Measurements from ENCODE around the gene SHISA7.
"Not testable (repeated sequence)": the region's sequence is repeated elsewhere in the genome, so short reads cannot be mapped to it uniquely, and the experiment has no call there.

Gene SHISA7

DNA sequence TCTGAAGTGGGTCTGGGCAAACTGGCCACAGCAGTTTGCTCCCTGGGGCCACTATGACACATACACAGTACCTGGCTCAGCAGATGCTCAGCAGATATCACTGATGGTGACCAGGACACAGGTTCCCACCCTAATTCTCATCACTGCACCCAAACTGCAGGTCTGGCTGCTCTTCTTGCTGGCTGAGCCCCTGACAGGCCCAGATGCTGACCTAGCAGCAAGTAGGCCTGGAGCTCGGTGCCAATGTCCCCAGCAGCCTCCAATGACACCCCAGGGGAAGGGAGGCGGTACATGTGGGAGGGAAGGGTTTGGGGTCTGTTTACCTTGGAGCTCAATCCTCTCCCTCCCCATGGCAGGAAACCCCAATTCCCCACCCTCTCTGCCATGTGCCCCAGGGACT lies 40.6 kb downstream of the SHISA7 start (continued):
- TF ChIP-seq, protein P1, sequence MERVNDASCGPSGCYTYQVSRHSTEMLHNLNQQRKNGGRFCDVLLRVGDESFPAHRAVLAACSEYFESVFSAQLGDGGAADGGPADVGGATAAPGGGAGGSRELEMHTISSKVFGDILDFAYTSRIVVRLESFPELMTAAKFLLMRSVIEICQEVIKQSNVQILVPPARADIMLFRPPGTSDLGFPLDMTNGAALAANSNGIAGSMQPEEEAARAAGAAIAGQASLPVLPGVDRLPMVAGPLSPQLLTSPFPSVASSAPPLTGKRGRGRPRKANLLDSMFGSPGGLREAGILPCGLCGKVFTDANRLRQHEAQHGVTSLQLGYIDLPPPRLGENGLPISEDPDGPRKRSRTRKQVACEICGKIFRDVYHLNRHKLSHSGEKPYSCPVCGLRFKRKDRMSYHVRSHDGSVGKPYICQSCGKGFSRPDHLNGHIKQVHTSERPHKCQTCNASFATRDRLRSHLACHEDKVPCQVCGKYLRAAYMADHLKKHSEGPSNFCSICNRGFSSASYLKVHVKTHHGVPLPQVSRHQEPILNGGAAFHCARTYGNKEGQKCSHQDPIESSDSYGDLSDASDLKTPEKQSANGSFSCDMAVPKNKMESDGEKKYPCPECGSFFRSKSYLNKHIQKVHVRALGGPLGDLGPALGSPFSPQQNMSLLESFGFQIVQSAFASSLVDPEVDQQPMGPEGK (CRISPR knock-in tag; IDR thresholded peaks at IDR 0.05; ENCODE audit: borderline replicate concordance), result no peak
- TF ChIP-seq TCF4 (CRISPR knock-in tag; IDR thresholded peaks at IDR 0.05; ENCODE audit: borderline replicate concordance) (no peak), ARNTL (CRISPR knock-in tag; IDR thresholded peaks at IDR 0.05; ENCODE audit: borderline replicate concordance, low read depth) (no peak), TOX (CRISPR knock-in tag; IDR thresholded peaks at IDR 0.05; ENCODE audit: borderline replicate concordance) (no peak)

DNA sequence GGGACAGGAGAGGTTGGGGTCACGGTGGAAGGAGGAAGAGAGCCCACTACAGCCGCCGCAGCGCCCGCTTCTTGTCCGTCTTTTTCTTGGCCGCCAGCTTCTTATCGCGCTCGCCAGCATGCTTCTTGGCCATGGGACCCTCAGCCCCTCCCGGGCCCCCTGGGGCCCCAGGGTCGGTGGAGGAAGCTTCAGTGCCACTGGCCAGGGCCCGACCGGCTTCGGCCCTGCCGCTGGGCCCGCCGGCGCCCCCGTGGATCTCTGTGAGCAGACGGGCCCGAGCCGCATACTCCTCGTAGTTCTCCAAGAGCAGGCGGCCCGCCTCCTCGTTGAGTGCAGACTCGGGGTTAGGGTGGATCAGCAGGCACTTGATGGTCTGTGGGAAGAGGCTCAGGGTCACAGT lies 41.7 kb downstream of the SHISA7 start:
- not testable (repeated sequence) for ATAC-seq

DNA sequence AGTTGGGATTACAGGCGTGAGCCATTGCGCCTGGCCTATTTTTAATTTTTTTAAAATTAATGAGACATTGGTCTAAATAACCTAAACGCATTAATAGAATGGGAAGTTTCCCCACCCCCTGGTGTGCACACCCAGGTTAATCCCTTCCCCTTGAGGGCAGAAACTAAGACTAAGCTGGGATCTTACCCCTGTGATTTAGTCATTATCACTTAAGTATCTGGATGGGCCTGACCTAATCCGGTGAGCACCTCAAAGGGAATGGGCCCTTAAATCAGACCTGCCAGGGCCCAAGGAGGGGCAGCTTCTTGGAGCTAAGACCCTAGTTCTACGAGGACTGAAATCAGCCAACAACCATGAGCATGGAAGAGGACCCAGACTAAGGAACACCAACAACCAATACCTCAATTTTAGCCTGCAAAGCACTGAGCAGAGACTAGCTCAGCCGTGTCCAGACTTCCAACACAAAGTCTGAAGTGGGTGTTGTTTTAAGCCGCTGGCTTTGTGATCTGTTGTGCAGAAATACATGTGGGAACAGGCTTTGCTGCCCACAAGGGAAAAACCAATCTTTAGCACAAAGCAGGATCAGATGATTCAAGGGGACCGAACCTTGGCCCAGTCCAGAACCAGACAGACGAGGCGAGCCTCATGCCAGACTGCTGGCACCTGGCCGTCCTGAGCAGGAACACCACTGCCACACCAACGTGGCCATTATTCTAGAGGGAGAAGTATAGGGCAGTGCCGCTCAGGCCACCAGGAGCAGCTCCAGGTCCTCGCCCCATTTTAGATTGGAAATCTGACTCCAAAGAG lies 42.6 kb downstream of the SHISA7 start:
- no peak for TF ChIP-seq TOX (CRISPR knock-in tag; IDR thresholded peaks at IDR 0.05; ENCODE audit: borderline replicate concordance)
- TF ChIP-seq ESRRG (CRISPR knock-in tag; IDR thresholded peaks at IDR 0.05), result no peak
- TF ChIP-seq CSDC2 (CRISPR knock-in tag; IDR thresholded peaks at IDR 0.05), result no peak
- no peak for TF ChIP-seq ZC3H10 (CRISPR knock-in tag; IDR thresholded peaks at IDR 0.05)
- TF ChIP-seq ZFP30 (CRISPR knock-in tag; IDR thresholded peaks at IDR 0.05), result no peak
- TF ChIP-seq, protein P2, sequence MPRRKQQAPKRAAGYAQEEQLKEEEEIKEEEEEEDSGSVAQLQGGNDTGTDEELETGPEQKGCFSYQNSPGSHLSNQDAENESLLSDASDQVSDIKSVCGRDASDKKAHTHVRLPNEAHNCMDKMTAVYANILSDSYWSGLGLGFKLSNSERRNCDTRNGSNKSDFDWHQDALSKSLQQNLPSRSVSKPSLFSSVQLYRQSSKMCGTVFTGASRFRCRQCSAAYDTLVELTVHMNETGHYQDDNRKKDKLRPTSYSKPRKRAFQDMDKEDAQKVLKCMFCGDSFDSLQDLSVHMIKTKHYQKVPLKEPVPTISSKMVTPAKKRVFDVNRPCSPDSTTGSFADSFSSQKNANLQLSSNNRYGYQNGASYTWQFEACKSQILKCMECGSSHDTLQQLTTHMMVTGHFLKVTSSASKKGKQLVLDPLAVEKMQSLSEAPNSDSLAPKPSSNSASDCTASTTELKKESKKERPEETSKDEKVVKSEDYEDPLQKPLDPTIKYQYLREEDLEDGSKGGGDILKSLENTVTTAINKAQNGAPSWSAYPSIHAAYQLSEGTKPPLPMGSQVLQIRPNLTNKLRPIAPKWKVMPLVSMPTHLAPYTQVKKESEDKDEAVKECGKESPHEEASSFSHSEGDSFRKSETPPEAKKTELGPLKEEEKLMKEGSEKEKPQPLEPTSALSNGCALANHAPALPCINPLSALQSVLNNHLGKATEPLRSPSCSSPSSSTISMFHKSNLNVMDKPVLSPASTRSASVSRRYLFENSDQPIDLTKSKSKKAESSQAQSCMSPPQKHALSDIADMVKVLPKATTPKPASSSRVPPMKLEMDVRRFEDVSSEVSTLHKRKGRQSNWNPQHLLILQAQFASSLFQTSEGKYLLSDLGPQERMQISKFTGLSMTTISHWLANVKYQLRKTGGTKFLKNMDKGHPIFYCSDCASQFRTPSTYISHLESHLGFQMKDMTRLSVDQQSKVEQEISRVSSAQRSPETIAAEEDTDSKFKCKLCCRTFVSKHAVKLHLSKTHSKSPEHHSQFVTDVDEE (CRISPR knock-in tag; IDR thresholded peaks at IDR 0.05), result no peak
- no peak for TF ChIP-seq BACH2 (CRISPR knock-in tag; IDR thresholded peaks at IDR 0.05; ENCODE audit: borderline replicate concordance)
- no peak for TF ChIP-seq ZFP3 (CRISPR knock-in tag; IDR thresholded peaks at IDR 0.05)
- no peak for TF ChIP-seq ISL1 (CRISPR knock-in tag; IDR thresholded peaks at IDR 0.05)
- no peak for TF ChIP-seq ARNTL (CRISPR knock-in tag; IDR thresholded peaks at IDR 0.05; ENCODE audit: borderline replicate concordance, low read depth)
- no peak for TF ChIP-seq OSR1 (CRISPR knock-in tag; IDR thresholded peaks at IDR 0.05)
- ATAC-seq, result no peak

DNA sequence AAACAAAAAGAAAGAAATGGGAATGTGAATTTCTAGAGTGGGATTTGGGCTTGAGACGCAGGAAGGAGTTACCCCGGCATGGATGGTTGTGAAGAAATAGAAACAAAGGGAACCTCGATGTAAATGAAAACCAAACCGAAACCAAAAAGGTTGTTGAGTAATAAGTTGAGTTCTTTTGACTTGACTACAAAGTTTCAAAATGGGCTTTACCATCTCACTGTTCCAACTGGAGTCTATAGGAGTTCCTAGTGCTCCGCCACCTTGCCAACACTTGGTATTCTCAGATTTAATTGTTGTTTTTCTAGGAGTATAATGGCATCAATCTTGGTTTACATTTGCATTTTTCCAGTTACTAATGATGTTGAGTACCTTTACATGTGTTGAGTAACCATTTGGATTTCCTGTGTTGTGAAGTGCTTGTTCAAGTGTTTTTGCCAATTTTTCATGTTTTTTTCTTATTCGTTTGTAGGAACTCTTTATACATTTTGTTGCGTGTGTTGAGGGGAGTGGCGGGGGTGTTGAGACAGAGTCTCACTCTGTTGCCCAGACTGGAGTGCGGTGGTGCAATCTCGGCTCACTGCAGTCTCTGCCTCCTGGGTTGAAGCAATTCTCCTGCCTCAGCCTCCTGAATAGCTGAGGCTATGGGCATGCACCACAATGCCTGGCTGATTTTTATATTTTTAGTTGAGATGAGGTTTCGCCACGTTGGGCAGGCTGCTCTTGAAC lies 44.7 kb downstream of the SHISA7 start:
- ATAC-seq, result no peak
- TF ChIP-seq, protein P3, sequence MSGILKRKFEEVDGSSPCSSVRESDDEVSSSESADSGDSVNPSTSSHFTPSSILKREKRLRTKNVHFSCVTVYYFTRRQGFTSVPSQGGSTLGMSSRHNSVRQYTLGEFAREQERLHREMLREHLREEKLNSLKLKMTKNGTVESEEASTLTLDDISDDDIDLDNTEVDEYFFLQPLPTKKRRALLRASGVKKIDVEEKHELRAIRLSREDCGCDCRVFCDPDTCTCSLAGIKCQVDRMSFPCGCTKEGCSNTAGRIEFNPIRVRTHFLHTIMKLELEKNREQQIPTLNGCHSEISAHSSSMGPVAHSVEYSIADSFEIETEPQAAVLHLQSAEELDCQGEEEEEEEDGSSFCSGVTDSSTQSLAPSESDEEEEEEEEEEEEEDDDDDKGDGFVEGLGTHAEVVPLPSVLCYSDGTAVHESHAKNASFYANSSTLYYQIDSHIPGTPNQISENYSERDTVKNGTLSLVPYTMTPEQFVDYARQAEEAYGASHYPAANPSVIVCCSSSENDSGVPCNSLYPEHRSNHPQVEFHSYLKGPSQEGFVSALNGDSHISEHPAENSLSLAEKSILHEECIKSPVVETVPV (CRISPR knock-in tag; IDR thresholded peaks at IDR 0.05), result no peak
- TF ChIP-seq PPARA (CRISPR knock-in tag; IDR thresholded peaks at IDR 0.05; ENCODE audit: borderline replicate concordance), result no peak
- no peak for TF ChIP-seq TCF4 (CRISPR knock-in tag; IDR thresholded peaks at IDR 0.05; ENCODE audit: borderline replicate concordance)
- TF ChIP-seq SNAI2 (CRISPR knock-in tag; IDR thresholded peaks at IDR 0.05), result no peak
- no peak for TF ChIP-seq ZNF70 (CRISPR knock-in tag; IDR thresholded peaks at IDR 0.05)
- TF ChIP-seq ZFP3 (CRISPR knock-in tag; IDR thresholded peaks at IDR 0.05), result no peak
- TF ChIP-seq ZNF8 (CRISPR knock-in tag; IDR thresholded peaks at IDR 0.05), result no peak
- TF ChIP-seq GLIS3 (CRISPR knock-in tag; IDR thresholded peaks at IDR 0.05), result no peak
- TF ChIP-seq, protein P4, sequence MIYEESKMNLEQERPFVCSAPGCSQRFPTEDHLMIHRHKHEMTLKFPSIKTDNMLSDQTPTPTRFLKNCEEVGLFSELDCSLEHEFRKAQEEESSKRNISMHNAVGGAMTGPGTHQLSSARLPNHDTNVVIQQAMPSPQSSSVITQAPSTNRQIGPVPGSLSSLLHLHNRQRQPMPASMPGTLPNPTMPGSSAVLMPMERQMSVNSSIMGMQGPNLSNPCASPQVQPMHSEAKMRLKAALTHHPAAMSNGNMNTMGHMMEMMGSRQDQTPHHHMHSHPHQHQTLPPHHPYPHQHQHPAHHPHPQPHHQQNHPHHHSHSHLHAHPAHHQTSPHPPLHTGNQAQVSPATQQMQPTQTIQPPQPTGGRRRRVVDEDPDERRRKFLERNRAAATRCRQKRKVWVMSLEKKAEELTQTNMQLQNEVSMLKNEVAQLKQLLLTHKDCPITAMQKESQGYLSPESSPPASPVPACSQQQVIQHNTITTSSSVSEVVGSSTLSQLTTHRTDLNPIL (CRISPR knock-in tag; IDR thresholded peaks at IDR 0.05; ENCODE audit: low read depth), result no peak
- no peak for TF ChIP-seq ZC3H10 (CRISPR knock-in tag; IDR thresholded peaks at IDR 0.05)
- no peak for TF ChIP-seq ISL1 (CRISPR knock-in tag; IDR thresholded peaks at IDR 0.05)
- no peak for TF ChIP-seq ESRRG (CRISPR knock-in tag; IDR thresholded peaks at IDR 0.05)
